Head of caudate nucleus (tissue), 42 donors: ENCODE data around the gene PRR36.

Experiments
- DNase-seq, 42 donors: peaks; one replicate each; pipeline versions ENCODE4 v3.0.0 to v3.0.0-alpha.2; 2020 to 2021; ENCODE audit warnings: mixed read lengths in 7 of 42
- intact Hi-C: fragments of 100-400 bp; cut with DNase I; formaldehyde crosslinking; loops from one replicate; pipeline ENCODE4 v1.15.0; 2022

The PRR36 gene

GRCh38 chr19:7856109-7856591 lies 18.0 kb downstream of the PRR36 start:
- peak in 2 of 42 donors; percentile 17 to 28 for DNase-seq
- intact Hi-C loops: no loop called here

- intact Hi-C loops: no loop called here
- DNase-seq: no peak
Observed at GRCh38 chr19:7855426-7856108, 18.6 kb downstream of the PRR36 start.

- peak in 1 of 42 donors; percentile 20 for DNase-seq
- intact Hi-C loops: no loop called here
Observed at GRCh38 chr19:7853770-7854128, 20.4 kb downstream of the PRR36 start.

- DNase-seq: peak in 38 of 42 donors; percentile 51 to 89 (median 75)
- intact Hi-C loops: no loop called here
Observed at GRCh38 chr19:7852851-7853769, 21.1 kb downstream of the PRR36 start.

GRCh38 chr19:7851623-7852500 lies 22.3 kb downstream of the PRR36 start:
- peak; percentile 87 to 99 (median 95) for DNase-seq
- intact Hi-C loops: no loop called here

GRCh38 chr19:7850945-7851622 lies 23.1 kb downstream of the PRR36 start:
- intact Hi-C loops: no loop called here
- peak in 2 of 42 donors; percentile 20 to 29 for DNase-seq

GRCh38 chr19:7850000-7850813 lies 24.0 kb downstream of the PRR36 start:
- peak in 7 of 42 donors; percentile 25 to 49 (median 35) for DNase-seq
- intact Hi-C loops: no loop called here

GRCh38 chr19:7849631-7849999 lies 24.6 kb downstream of the PRR36 start:
- DNase-seq: peak in 1 of 42 donors; percentile 17
- intact Hi-C loops: no loop called here

GRCh38 chr19:7848779-7849457 lies 25.3 kb downstream of the PRR36 start:
- intact Hi-C loops: no loop called here
- peak in 28 of 42 donors; percentile 46 to 86 (median 70) for DNase-seq

GRCh38 chr19:7847664-7848063 lies 26.5 kb downstream of the PRR36 start:
- peak in 3 of 42 donors; percentile 19 to 32 (median 23) for DNase-seq
- intact Hi-C loops: no loop called here

- intact Hi-C loops: no loop called here
- peak in 1 of 42 donors; percentile 20 for DNase-seq
Observed at GRCh38 chr19:7846155-7846646, 28.0 kb downstream of the PRR36 start.

- intact Hi-C loops: no loop called here
- DNase-seq: no peak
Observed at GRCh38 chr19:7845390-7846154, 28.6 kb downstream of the PRR36 start.

- intact Hi-C loops: no loop called here
- DNase-seq: no peak
Observed at GRCh38 chr19:7844951-7845350, 29.2 kb downstream of the PRR36 start.

- DNase-seq: no peak
- intact Hi-C loops: no loop called here
Observed at GRCh38 chr19:7844405-7844804, 29.8 kb downstream of the PRR36 start.

GRCh38 chr19:7843521-7843920 lies 30.7 kb downstream of the PRR36 start:
- intact Hi-C loops: no loop called here

GRCh38 chr19:7842661-7843294 lies 31.4 kb downstream of the PRR36 start:
- intact Hi-C loops: no loop called here
- no peak for DNase-seq

More at GRCh38 chr19:7843521-7843920, 30.7 kb downstream of the PRR36 start:
- DNase-seq: no peak
